Measurements from ENCODE around the gene OR10R2. TPM values are rescaled to one million over a fixed set of nuclear protein-coding genes. Genes with fewer than 3 reads are reported as not detected.

Gene OR10R2
- total RNA-seq, 1 donor from 2014 or later: not detected

GRCh38 chr1:158527190-158527815, 55.3 kb downstream of the OR10R2 start:
- DNase-seq (ENCODE audit: low spot score): no peak

Other genes starting within 250 kb of the OR10R2 start
- gene CD1A, start 217.8 kb upstream of the OR10R2 start, total RNA-seq: not detected
- not detected for gene CD1C, start 182.3 kb upstream of the OR10R2 start, total RNA-seq
- gene CD1B, start 140.7 kb upstream of the OR10R2 start, total RNA-seq: not detected
- 0.52 TPM for gene CD1E, start 118.3 kb upstream of the OR10R2 start, total RNA-seq
- gene OR10T2, start 72.8 kb upstream of the OR10R2 start, total RNA-seq: not detected
- gene OR10K2, start 46.0 kb upstream of the OR10R2 start, total RNA-seq: not detected
- gene OR10K1, start 10.4 kb upstream of the OR10R2 start, total RNA-seq: not detected
- gene OR6Y1, start 82.2 kb downstream of the OR10R2 start, total RNA-seq: not detected
- gene OR6P1, start 98.4 kb downstream of the OR10R2 start, total RNA-seq: not detected
- not detected for gene OR10X1, start 107.7 kb downstream of the OR10R2 start, total RNA-seq
- gene OR10Z1, start 133.0 kb downstream of the OR10R2 start, total RNA-seq: not detected
- not detected for gene SPTA1, start 214.5 kb downstream of the OR10R2 start, total RNA-seq
- not detected for gene OR6K2, start 228.4 kb downstream of the OR10R2 start, total RNA-seq
- not detected for gene OR6K3, start 248.5 kb downstream of the OR10R2 start, total RNA-seq

All from ureter (tissue), 1 donor.